SK-N-SH treated with all-trans-retinoic acid at 6 μM for 48 hours (cell line): ENCODE results near the gene IFTAP.
A peak's percentile ranks its signal among the peaks of the same experiment; 100 is the strongest.

ENCODE experiments used
- ATAC-seq: fragments of 200-7000 bp; cut with Tn5 transposase; 3 replicates; pipeline ENCODE4 v1.9.1; 2020; ENCODE audit warnings: mild to moderate bottlenecking, moderate library complexity
- BACH2 ChIP-seq: fragments of 250-450 bp; sonication (Bioruptor Pico); IDR thresholded peaks from 2 replicates; pipeline ENCODE4 v1.9.0; 2021; ENCODE audit warnings: mild to moderate bottlenecking, borderline replicate concordance
- CREB5 ChIP-seq: fragments of 250-450 bp; sonication (Bioruptor Pico); IDR thresholded peaks from 2 replicates; pipeline ENCODE4 v1.5.1; 2020; ENCODE audit warnings: low read depth, mild to moderate bottlenecking, moderate library complexity
- CSDC2 ChIP-seq: fragments of 250-450 bp; sonication (Bioruptor Pico); IDR thresholded peaks from 2 replicates; pipeline ENCODE4 v1.5.0; 2020; ENCODE audit warnings: mild to moderate bottlenecking, moderate library complexity
- ESRRG ChIP-seq: fragments of 250-450 bp; sonication (Bioruptor Pico); IDR thresholded peaks from 2 replicates; pipeline ENCODE4 v1.6.1; 2021; ENCODE audit warnings: mild to moderate bottlenecking
- OSR1 ChIP-seq: fragments of 250-450 bp; sonication (Bioruptor Pico); IDR thresholded peaks from 2 replicates; pipeline ENCODE4 v1.8.0; 2022; ENCODE audit warnings: moderate library complexity, mild to moderate bottlenecking, inconsistent platforms
- PATZ1 ChIP-seq: fragments of 250-450 bp; sonication (Bioruptor Pico); IDR thresholded peaks from 2 replicates; pipeline ENCODE4 v1.8.0; 2020; ENCODE audit warnings: mild to moderate bottlenecking, moderate library complexity, borderline replicate concordance
- POU6F1 ChIP-seq: fragments of 250-450 bp; sonication (Bioruptor Pico); IDR thresholded peaks from 2 replicates; pipeline ENCODE4 v1.8.0; 2021; ENCODE audit warnings: low read depth, mild to moderate bottlenecking, moderate library complexity, borderline replicate concordance
- PPARA ChIP-seq: fragments of 250-450 bp; sonication (Bioruptor Pico); IDR thresholded peaks from 2 replicates; pipeline ENCODE4 v1.5.0; 2020; ENCODE audit warnings: mild to moderate bottlenecking, borderline replicate concordance
- SNAI2 ChIP-seq: fragments of 250-450 bp; sonication (Bioruptor Pico); IDR thresholded peaks from 2 replicates; pipeline ENCODE4 v1.5.0; 2020; ENCODE audit warnings: mild to moderate bottlenecking, moderate library complexity
- TCF4 ChIP-seq: fragments of 250-450 bp; sonication (Bioruptor Pico); IDR thresholded peaks from 2 replicates; pipeline ENCODE4 v1.8.0; 2021; ENCODE audit warnings: mild to moderate bottlenecking, moderate library complexity, borderline replicate concordance
- TOX ChIP-seq: fragments of 250-450 bp; sonication (Bioruptor Pico); IDR thresholded peaks from 2 replicates; pipeline ENCODE4 v1.8.0; 2021; ENCODE audit warnings: mild to moderate bottlenecking, moderate library complexity, borderline replicate concordance
- TSHZ2 ChIP-seq: fragments of 250-450 bp; sonication (Bioruptor Pico); IDR thresholded peaks from 2 replicates; pipeline ENCODE4 v1.5.0; 2020; ENCODE audit warnings: mild to moderate bottlenecking, moderate library complexity
- ZC3H10 ChIP-seq: fragments of 250-450 bp; sonication (Bioruptor Pico); IDR thresholded peaks from 2 replicates; pipeline ENCODE4 v1.5.1; 2021; ENCODE audit warnings: mild to moderate bottlenecking, moderate library complexity
- ZFP3 ChIP-seq: fragments of 250-450 bp; sonication (Bioruptor Pico); IDR thresholded peaks from 2 replicates; pipeline ENCODE4 v1.5.0; 2020; ENCODE audit warnings: mild to moderate bottlenecking, moderate library complexity
- ZFP30 ChIP-seq: fragments of 450-650 bp; formaldehyde crosslinking; IDR thresholded peaks from 2 replicates; pipeline ENCODE4 v1.5.0; 2022; ENCODE audit warnings: mild to moderate bottlenecking, moderate library complexity
- ZNF565 ChIP-seq: fragments of 450-650 bp; formaldehyde crosslinking; conservative IDR thresholded peaks from 2 replicates; pipeline ENCODE4 v1.5.0; 2020; ENCODE audit warnings: low read depth, mild to moderate bottlenecking, moderate library complexity
- ZNF70 ChIP-seq: fragments of 450-650 bp; formaldehyde crosslinking; IDR thresholded peaks from 2 replicates; pipeline ENCODE4 v1.5.0; 2020; ENCODE audit warnings: mild to moderate bottlenecking, moderate library complexity
- ZNF8 ChIP-seq: fragments of 450-650 bp; formaldehyde crosslinking; IDR thresholded peaks from 2 replicates; pipeline ENCODE4 v1.5.0; 2020; ENCODE audit warnings: mild to moderate bottlenecking, moderate library complexity

The IFTAP gene

GRCh38 chr11:36700246-36700645 lies 105.9 kb downstream of the IFTAP start:
- TF ChIP-seq OSR1 (CRISPR knock-in tag) = no peak
- no peak for TF ChIP-seq CSDC2
- TF ChIP-seq ZFP30 = no peak
- no peak for ATAC-seq

GRCh38 chr11:36702330-36703054 lies 108.2 kb downstream of the IFTAP start:
- ATAC-seq = peak; percentile 98
- TF ChIP-seq OSR1 (CRISPR knock-in tag) (no peak), PPARA (CRISPR knock-in tag) (no peak), TOX (CRISPR knock-in tag) (no peak), POU6F1 (no peak), ZFP30 (no peak), ZNF565 (CRISPR knock-in tag) (no peak), TCF4 (CRISPR knock-in tag) (no peak), BACH2 (no peak), CREB5 (no peak), PATZ1 (CRISPR knock-in tag) (no peak)

- TF ChIP-seq ZNF70 (CRISPR knock-in tag) (no peak), ZFP3 (CRISPR knock-in tag) (no peak), CREB5 (no peak), ZFP30 (no peak), ZC3H10 (no peak), ZNF8 (CRISPR knock-in tag) (no peak), TSHZ2 (CRISPR knock-in tag) (no peak), ESRRG (no peak), CSDC2 (no peak), SNAI2 (no peak), TCF4 (CRISPR knock-in tag) (no peak), ZNF565 (CRISPR knock-in tag) (no peak), OSR1 (CRISPR knock-in tag) (no peak), PATZ1 (CRISPR knock-in tag) (no peak), POU6F1 (no peak)
- peak; percentile 23; the same call in 2 of the 3 replicates for ATAC-seq
These were observed 108.7 kb downstream of the IFTAP start for GRCh38 chr11:36703055-36703404.
